Measurements from ENCODE around the gene MAPKAP1.

GRCh38 chr9:125505988-125506438 is 201.0 kb downstream of the MAPKAP1 start:
- TF ChIP-seq POLR2A (IDR thresholded peaks at IDR 0.05; ENCODE audit: low read length) (no peak), GATA1 (IDR thresholded peaks at IDR 0.05; ENCODE audit: low read depth, low read length) (no peak)
